ENCODE measurements around the gene NRP2.

NRP2 gene

GRCh38 chr2:205776720-205777119 lies 94.4 kb downstream of the NRP2 start:
- Histone ChIP-seq H3K27ac (ENCODE audit: low read length) (no peak overlapping the region), H3K9me3 (ENCODE audit: insufficient read depth, low read length, severe bottlenecking) (no peaks in the 10 kb centered on the region), H3K36me3 (ENCODE audit: insufficient read depth, low read length) (no peaks in the 10 kb centered on the region), H3K9ac (ENCODE audit: low read depth, low read length) (no peak overlapping the region), H3K4me3 (ENCODE audit: low read depth in 1 of 2, low read length in 2 of 2) (no peak overlapping the region), H2AFZ (ENCODE audit: low read depth, low read length) (no peak overlapping the region), H3K4me1 (ENCODE audit: insufficient read depth, low read length) (peaks cover 11% of the 10 kb centered on the region), H3K4me2 (ENCODE audit: insufficient read depth, low read length) (no peak overlapping the region), H3K27me3 (ENCODE audit: insufficient read depth, low read length, poor library complexity) (peaks cover 11% of the 10 kb centered on the region), H3K79me2 (ENCODE audit: insufficient read depth, low read length) (no peaks in the 10 kb centered on the region), H4K20me1 (ENCODE audit: insufficient read depth, low read length) (no peaks in the 10 kb centered on the region)
- ATAC-seq (ENCODE audit: insufficient read depth, low read depth) (no peak), DNase-seq (no peak)
- TF ChIP-seq CTCF (IDR thresholded peaks at IDR 0.05; ENCODE audit: borderline replicate concordance, extremely low read depth, low read length, poor library complexity, severe bottlenecking) (no peak), EZH2 (IDR thresholded peaks at IDR 0.05; ENCODE audit: borderline replicate concordance, low read depth, low read length, severe bottlenecking) (no peak)

GRCh38 chr2:205778356-205778755 lies 96.1 kb downstream of the NRP2 start:
- DNase-seq (no peak), ATAC-seq (ENCODE audit: insufficient read depth, low read depth) (no peak)
- Histone ChIP-seq H2AFZ (ENCODE audit: low read depth, low read length) (no peak overlapping the region), H3K9me3 (ENCODE audit: insufficient read depth, low read length, severe bottlenecking) (no peaks in the 10 kb centered on the region), H3K27ac (ENCODE audit: low read length) (no peak overlapping the region), H3K27me3 (ENCODE audit: insufficient read depth, low read length, poor library complexity) (peaks cover 7% of the 10 kb centered on the region), H3K4me2 (ENCODE audit: insufficient read depth, low read length) (no peak overlapping the region), H3K9ac (ENCODE audit: low read depth, low read length) (no peak overlapping the region), H3K4me3 (ENCODE audit: low read depth in 1 of 2, low read length in 2 of 2) (no peak overlapping the region), H4K20me1 (ENCODE audit: insufficient read depth, low read length) (no peaks in the 10 kb centered on the region), H3K79me2 (ENCODE audit: insufficient read depth, low read length) (no peaks in the 10 kb centered on the region), H3K36me3 (ENCODE audit: insufficient read depth, low read length) (no peaks in the 10 kb centered on the region), H3K4me1 (ENCODE audit: insufficient read depth, low read length) (peaks cover 11% of the 10 kb centered on the region)
- TF ChIP-seq CTCF (IDR thresholded peaks at IDR 0.05; ENCODE audit: borderline replicate concordance, extremely low read depth, low read length, poor library complexity, severe bottlenecking) (no peak), EZH2 (IDR thresholded peaks at IDR 0.05; ENCODE audit: borderline replicate concordance, low read depth, low read length, severe bottlenecking) (no peak)

GRCh38 chr2:205780645-205781044 lies 98.3 kb downstream of the NRP2 start:
- no peak overlapping the region for H3K27ac ChIP-seq (ENCODE audit: low read length)
- H3K9ac ChIP-seq (ENCODE audit: low read depth, low read length), result no peak overlapping the region
- H3K4me2 ChIP-seq (ENCODE audit: insufficient read depth, low read length), result no peak overlapping the region
- H3K36me3 ChIP-seq (ENCODE audit: insufficient read depth, low read length), result no peaks in the 10 kb centered on the region
- no peaks in the 10 kb centered on the region for H4K20me1 ChIP-seq (ENCODE audit: insufficient read depth, low read length)
- peaks cover 11% of the 10 kb centered on the region for H3K4me1 ChIP-seq (ENCODE audit: insufficient read depth, low read length)
- no peak for TF ChIP-seq EZH2 (IDR thresholded peaks at IDR 0.05; ENCODE audit: borderline replicate concordance, low read depth, low read length, severe bottlenecking)
- TF ChIP-seq CTCF (IDR thresholded peaks at IDR 0.05; ENCODE audit: borderline replicate concordance, extremely low read depth, low read length, poor library complexity, severe bottlenecking), result no peak
- no peaks in the 10 kb centered on the region for H3K79me2 ChIP-seq (ENCODE audit: insufficient read depth, low read length)
- no peaks in the 10 kb centered on the region for H3K27me3 ChIP-seq (ENCODE audit: insufficient read depth, low read length, poor library complexity)
- no peaks in the 10 kb centered on the region for H3K9me3 ChIP-seq (ENCODE audit: insufficient read depth, low read length, severe bottlenecking)
- H3K4me3 ChIP-seq (ENCODE audit: low read depth in 1 of 2, low read length in 2 of 2), result no peak overlapping the region
- no peak overlapping the region for H2AFZ ChIP-seq (ENCODE audit: low read depth, low read length)
- ATAC-seq (ENCODE audit: insufficient read depth, low read depth) (peak; percentile 59; the same call in 2 of the 3 replicates), DNase-seq (no peak)
